ENCODE measurements around the gene FLT4. TPM values are rescaled to one million over a fixed set of nuclear protein-coding genes. Genes with fewer than 3 reads are reported as not detected.

The FLT4 gene
- polyA plus RNA-seq, 1 donor (not counting 4 experiments of a cell fraction or from before 2014, with no cell fraction given): not detected

- no peaks in the 10 kb centered on the region for H3K4me1 ChIP-seq (ENCODE audit: control insufficient read depth, extremely low read depth, insufficient read depth, low read length)
- no peaks in the 10 kb centered on the region for H3K9me3 ChIP-seq (ENCODE audit: control insufficient read depth, low read depth, low read length)
- no peaks in the 10 kb centered on the region for H3K36me3 ChIP-seq (ENCODE audit: control insufficient read depth in 2 of 2, extremely low read depth in 1 of 2, insufficient read depth in 2 of 2, low read length in 2 of 2)
- peaks cover 13% of the 10 kb centered on the region for H3K27me3 ChIP-seq (ENCODE audit: control insufficient read depth, extremely low read depth, insufficient read depth, low read length)
- no peak overlapping the region for H3K27ac ChIP-seq (ENCODE audit: control insufficient read depth, insufficient read depth, low read length)
- H4K20me1 ChIP-seq (ENCODE audit: control insufficient read depth, extremely low read depth, insufficient read depth, low read length): no peaks in the 10 kb centered on the region
- TF ChIP-seq EZH2 (IDR thresholded peaks at IDR 0.05; ENCODE audit: low read length) (no peak), CTCF (optimal IDR thresholded peaks at IDR 0.05 in 1 of 3, IDR thresholded peaks at IDR 0.05 in 1 of 3, conservative IDR thresholded peaks at IDR 0.05 in 1 of 3; ENCODE audit: extremely low read depth in 1 of 3, insufficient read depth in 2 of 3, low read length in 3 of 3) (no peak)
- no peak overlapping the region for H3K4me3 ChIP-seq (ENCODE audit: control insufficient read depth in 2 of 3, extremely low read depth in 1 of 3, insufficient read depth in 2 of 3, low read depth in 1 of 3, low read length in 3 of 3)
- no peaks in the 10 kb centered on the region for H3K9me1 ChIP-seq (ENCODE audit: control insufficient read depth, extremely low read depth, insufficient read depth, low read length)
- dilution Hi-C loops (cut with MboI; ENCODE audit: extremely low pct_ligation_motif_present, low sequenced_read_pairs): no loop called here
- FAIRE-seq (no peak), DNase-seq (ENCODE audit: low read depth, low spot score) (no peak)
- H2AFZ ChIP-seq (ENCODE audit: control insufficient read depth, low read length): no peak overlapping the region
- H3K4me2 ChIP-seq (ENCODE audit: control insufficient read depth, extremely low read depth, insufficient read depth, low read depth, low read length): no peak overlapping the region
- no peaks in the 10 kb centered on the region for H3K79me2 ChIP-seq (ENCODE audit: control insufficient read depth, insufficient read depth, low read length)
- H3K9ac ChIP-seq (ENCODE audit: control insufficient read depth, extremely low read depth, insufficient read depth, low read length): no peak overlapping the region
These were observed 20.3 kb upstream of the FLT4 start for GRCh38 chr5:180669661-180670060.

- dilution Hi-C loops (cut with MboI; ENCODE audit: extremely low pct_ligation_motif_present, low sequenced_read_pairs): no loop called here
- Histone ChIP-seq H3K27ac (ENCODE audit: control insufficient read depth, insufficient read depth, low read length) (no peak overlapping the region), H3K79me2 (ENCODE audit: control insufficient read depth, insufficient read depth, low read length) (no peaks in the 10 kb centered on the region)
These were observed 19.6 kb upstream of the FLT4 start for GRCh38 chr5:180668835-180669596.

More at GRCh38 chr5:180668835-180669596, 19.6 kb upstream of the FLT4 start:
- Histone ChIP-seq H3K9me1 (ENCODE audit: control insufficient read depth, extremely low read depth, insufficient read depth, low read length) (no peaks in the 10 kb centered on the region), H2AFZ (ENCODE audit: control insufficient read depth, low read length) (no peak overlapping the region), H3K9me3 (ENCODE audit: control insufficient read depth, low read depth, low read length) (no peaks in the 10 kb centered on the region), H4K20me1 (ENCODE audit: control insufficient read depth, extremely low read depth, insufficient read depth, low read length) (no peaks in the 10 kb centered on the region), H3K4me1 (ENCODE audit: control insufficient read depth, extremely low read depth, insufficient read depth, low read length) (no peaks in the 10 kb centered on the region), H3K36me3 (ENCODE audit: control insufficient read depth in 2 of 2, extremely low read depth in 1 of 2, insufficient read depth in 2 of 2, low read length in 2 of 2) (no peaks in the 10 kb centered on the region), H3K27me3 (ENCODE audit: control insufficient read depth, extremely low read depth, insufficient read depth, low read length) (peaks cover 10% of the 10 kb centered on the region), H3K4me3 (ENCODE audit: control insufficient read depth in 2 of 3, extremely low read depth in 1 of 3, insufficient read depth in 2 of 3, low read depth in 1 of 3, low read length in 3 of 3) (no peak overlapping the region), H3K9ac (ENCODE audit: control insufficient read depth, extremely low read depth, insufficient read depth, low read length) (no peak overlapping the region), H3K4me2 (ENCODE audit: control insufficient read depth, extremely low read depth, insufficient read depth, low read depth, low read length) (no peak overlapping the region)
- TF ChIP-seq EZH2 (IDR thresholded peaks at IDR 0.05; ENCODE audit: low read length) (no peak), CTCF (optimal IDR thresholded peaks at IDR 0.05 in 1 of 3, IDR thresholded peaks at IDR 0.05 in 1 of 3, conservative IDR thresholded peaks at IDR 0.05 in 1 of 3; ENCODE audit: extremely low read depth in 1 of 3, insufficient read depth in 2 of 3, low read length in 3 of 3) (no peak)
- FAIRE-seq (no peak), DNase-seq (ENCODE audit: low read depth, low spot score) (no peak)
